Measurements from ENCODE around the gene PDRG1. TPM values are rescaled to one million over a fixed set of nuclear protein-coding genes. Genes with fewer than 3 reads are reported as not detected.

The PDRG1 gene
- total RNA-seq, 2 experiments from 2014 or later: 13.1 to 13.4 TPM

DNA sequence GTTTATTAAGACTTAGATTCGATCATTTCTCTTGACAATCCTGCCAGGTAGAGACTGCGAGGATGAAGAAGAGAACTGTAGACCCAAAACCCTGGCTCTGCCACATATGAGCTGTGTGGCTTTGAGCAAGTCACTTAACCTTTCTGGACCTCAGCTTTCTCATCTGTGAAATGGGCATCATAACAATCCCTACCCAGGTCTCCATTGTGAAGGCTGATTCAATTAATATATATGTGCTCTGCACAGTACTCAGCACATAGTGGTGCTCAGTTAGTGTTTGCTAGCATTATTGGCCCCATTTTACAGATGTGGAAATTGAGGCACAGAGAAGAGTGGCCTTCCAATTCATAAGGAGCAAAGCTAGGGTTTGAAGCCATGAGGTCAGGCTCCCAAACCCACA is 24.0 kb upstream of the PDRG1 start:
- Mint-ChIP-seq H3K27ac (no peak overlapping the region), H3K4me3 (no peak overlapping the region), H3K27me3 (peaks cover 10% of the 10 kb centered on the region), H3K4me1 (no peaks in the 10 kb centered on the region), H3K36me3 (no peaks in the 10 kb centered on the region), H3K9me3 (no peaks in the 10 kb centered on the region)
- no peak for ATAC-seq (ENCODE audit: low read depth)
- POLR2A ChIA-PET: no interaction called here
- no peak for DNase-seq

DNA sequence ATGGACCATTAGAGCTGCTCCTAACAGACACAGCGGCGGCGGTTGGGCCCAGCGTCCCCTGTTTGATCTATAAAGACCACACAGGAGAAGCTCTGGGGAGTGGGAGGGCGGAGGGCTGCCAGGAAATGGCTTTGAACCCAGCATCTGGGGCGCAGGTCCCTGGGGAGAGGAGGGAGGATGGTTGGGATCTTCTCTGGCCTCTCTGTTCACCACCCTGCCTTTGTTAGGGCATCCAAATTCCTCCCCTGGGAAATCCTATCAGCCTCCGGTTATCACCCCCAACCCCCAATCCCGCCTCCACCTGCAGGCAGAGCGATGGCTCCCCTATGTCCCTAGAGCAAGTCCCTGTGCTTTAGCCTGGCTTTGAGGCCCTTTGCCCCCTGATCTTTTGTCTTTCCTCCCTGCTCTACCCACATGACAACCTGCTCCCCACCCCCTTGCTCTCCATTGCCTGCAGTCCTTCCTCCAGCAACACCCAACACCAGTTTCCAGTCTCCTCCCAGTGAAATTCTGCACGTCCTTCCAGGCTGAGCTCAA is 23.2 kb upstream of the PDRG1 start:
- Mint-ChIP-seq H3K4me3 (no peak overlapping the region), H3K36me3 (no peaks in the 10 kb centered on the region), H3K4me1 (no peaks in the 10 kb centered on the region), H3K27ac (no peak overlapping the region), H3K9me3 (no peaks in the 10 kb centered on the region), H3K27me3 (peaks cover 13% of the 10 kb centered on the region)
- POLR2A ChIA-PET: no interaction called here
- no peak for ATAC-seq (ENCODE audit: low read depth)
- no peak for DNase-seq

DNA sequence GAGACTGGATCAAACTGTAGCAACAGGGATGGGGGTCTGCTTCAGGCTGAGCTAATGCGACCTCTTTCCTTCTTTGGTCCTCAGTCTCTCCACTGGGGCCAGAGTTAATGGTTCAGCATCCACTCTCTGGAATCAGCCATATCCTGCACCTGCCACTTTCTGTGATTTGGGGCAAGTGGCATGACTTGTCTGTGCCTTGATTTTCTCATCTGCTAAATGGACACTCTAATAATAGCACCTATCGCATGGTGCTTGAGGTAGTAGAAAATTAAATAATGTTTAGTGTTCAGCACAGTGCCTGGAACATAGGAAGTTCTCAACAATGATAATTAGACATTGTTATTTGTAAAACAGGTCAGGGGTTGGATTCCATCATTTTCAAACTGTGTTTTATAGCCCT is 22.4 kb upstream of the PDRG1 start:
- DNase-seq (no peak), ATAC-seq (ENCODE audit: low read depth) (no peak)
- H3K4me3 Mint-ChIP-seq: no peak overlapping the region
- POLR2A ChIA-PET: no interaction called here
- H3K27ac Mint-ChIP-seq: no peak overlapping the region
- no peaks in the 10 kb centered on the region for H3K4me1 Mint-ChIP-seq
- no peaks in the 10 kb centered on the region for H3K36me3 Mint-ChIP-seq
- H3K27me3 Mint-ChIP-seq: peaks cover 13% of the 10 kb centered on the region
- no peaks in the 10 kb centered on the region for H3K9me3 Mint-ChIP-seq

DNA sequence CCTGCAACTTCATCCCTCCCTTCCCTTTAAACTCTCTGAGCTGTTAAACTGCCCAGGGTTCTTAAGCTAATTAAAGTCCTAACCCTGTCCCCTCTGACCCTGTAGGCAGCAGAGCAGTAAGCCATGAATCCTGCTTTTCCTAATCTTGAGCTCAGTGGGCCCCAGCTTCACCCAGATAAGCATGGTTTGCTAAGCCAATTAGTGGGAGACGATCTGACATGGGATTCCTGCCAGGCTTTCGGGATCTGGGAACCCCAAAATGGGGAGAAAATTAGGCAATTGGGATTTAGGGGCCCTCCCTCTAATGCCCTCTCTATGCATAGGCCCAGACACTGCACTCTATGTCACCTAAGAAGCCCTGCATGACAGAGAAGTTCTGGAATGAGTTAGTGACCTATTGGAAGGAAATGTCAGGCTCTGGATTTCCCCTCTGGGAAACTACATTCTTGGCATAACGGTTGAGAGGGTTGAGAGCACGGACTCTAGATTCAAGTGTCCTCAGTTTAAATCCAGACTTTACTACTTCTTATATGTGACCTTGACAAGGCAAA is 20.7 kb upstream of the PDRG1 start:
- POLR2A ChIA-PET: no interaction called here
- DNase-seq (no peak), ATAC-seq (ENCODE audit: low read depth) (no peak)
- Mint-ChIP-seq H3K9me3 (no peaks in the 10 kb centered on the region), H3K4me3 (no peak overlapping the region), H3K4me1 (peaks cover 2% of the 10 kb centered on the region), H3K36me3 (no peaks in the 10 kb centered on the region), H3K27ac (no peak overlapping the region), H3K27me3 (peaks cover 12% of the 10 kb centered on the region)

DNA sequence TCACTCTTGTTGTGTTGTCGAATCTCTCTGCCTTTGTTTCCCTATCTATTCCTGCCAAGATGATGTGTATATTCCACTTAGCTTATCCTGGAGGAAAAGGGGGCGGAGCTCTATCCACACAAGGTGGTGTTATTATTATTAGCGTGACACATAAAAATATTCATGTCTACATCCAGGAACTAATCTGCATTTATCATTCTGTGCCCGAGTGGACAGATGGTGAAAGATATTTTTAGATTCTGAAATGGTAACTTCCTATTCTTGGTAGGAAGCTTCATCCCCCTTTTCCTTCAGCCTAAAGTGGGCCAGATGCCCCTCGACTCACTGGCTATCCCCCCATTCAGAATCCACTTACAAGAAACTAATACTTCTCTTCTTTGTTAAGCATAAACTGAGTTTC is 18.1 kb upstream of the PDRG1 start:
- H3K36me3 Mint-ChIP-seq: no peaks in the 10 kb centered on the region
- peaks cover 24% of the 10 kb centered on the region for H3K27me3 Mint-ChIP-seq
- H3K27ac Mint-ChIP-seq: no peak overlapping the region
- no peak for DNase-seq
- no peak for ATAC-seq (ENCODE audit: low read depth)
- peaks cover 5% of the 10 kb centered on the region for H3K4me1 Mint-ChIP-seq
- no peak overlapping the region for H3K4me3 Mint-ChIP-seq
- no peaks in the 10 kb centered on the region for H3K9me3 Mint-ChIP-seq
- POLR2A ChIA-PET: no interaction called here

DNA sequence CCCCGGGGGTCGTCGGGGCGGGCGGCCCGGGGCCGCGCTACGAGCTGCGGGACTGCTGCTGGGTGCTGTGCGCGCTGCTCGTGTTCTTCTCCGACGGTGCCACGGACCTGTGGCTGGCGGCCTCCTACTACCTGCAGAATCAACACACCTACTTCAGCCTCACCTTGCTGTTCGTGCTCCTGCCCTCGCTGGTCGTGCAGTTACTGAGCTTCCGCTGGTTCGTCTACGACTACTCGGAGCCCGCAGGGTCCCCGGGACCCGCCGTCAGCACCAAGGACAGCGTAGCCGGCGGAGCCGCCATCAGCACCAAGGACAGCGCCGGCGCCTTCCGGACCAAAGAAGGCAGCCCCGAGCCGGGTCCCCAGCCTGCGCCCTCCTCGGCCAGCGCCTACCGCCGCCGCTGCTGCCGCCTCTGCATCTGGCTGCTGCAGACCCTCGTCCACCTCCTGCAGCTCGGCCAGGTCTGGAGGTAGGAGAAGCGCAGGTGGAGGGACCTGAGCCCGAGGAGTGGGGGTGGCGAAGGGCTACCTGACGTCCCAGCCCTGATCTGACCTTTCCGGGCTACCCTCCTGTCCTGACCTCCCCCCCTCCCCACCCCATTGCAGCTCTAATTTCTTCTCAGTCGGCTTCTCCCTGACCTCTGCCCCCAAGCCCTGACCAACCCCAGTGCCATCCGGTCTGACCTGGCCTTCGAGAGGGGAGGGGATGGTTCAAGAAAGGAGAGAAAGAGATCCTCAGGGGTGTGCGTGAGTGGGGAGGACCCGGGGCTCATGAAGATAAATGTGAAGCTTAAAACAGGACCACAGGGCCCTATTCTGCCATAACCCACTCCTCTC is 16.7 kb upstream of the PDRG1 start:
- Mint-ChIP-seq H3K27ac (no peak overlapping the region), H3K9me3 (no peaks in the 10 kb centered on the region), H3K36me3 (no peaks in the 10 kb centered on the region), H3K4me3 (peak overlapping the region; percentile 87), H3K27me3 (peaks cover 33% of the 10 kb centered on the region), H3K4me1 (peaks cover 5% of the 10 kb centered on the region)
- POLR2A ChIA-PET: no interaction called here
- DNase-seq: peak; percentile 97
- ATAC-seq (ENCODE audit: low read depth): peak; percentile 87

DNA sequence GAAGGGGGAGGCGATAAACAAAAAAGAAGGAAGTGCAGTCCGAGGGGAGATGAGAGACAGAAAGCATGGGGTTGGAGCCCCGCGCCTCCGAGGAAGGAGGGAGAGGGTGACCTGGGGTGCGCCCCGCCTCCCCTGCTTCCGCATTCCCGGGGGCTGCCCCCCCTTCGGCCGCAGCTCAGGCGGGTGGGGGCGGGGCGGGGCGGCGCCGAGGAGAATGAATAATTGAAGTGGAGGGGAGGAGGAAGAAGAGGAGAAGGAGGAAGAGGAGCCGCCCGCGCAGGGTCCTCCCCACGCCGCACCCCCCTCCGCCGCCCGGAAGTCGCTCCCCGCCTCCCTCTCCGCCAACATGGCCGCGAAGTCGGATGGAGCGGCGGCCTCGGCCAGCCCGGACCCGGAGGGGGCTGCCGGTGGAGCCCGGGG is 16.0 kb upstream of the PDRG1 start, which contains the start of gene XKR7:
Gene XKR7 (plus strand): TSS at position 322 of the 420 bp plus-strand sequence. CDS start 25 bp downstream, at position 347.
- no peak for DNase-seq
- Mint-ChIP-seq H3K36me3 (no peaks in the 10 kb centered on the region), H3K27ac (no peak within 1 kb of the TSS), H3K9me3 (no peaks in the 10 kb centered on the region), H3K4me3 (peak within 1 kb of the TSS; percentile 87), H3K4me1 (peaks cover 5% of the 10 kb centered on the region), H3K27me3 (peaks cover 36% of the 10 kb centered on the region)
- ATAC-seq (ENCODE audit: low read depth): peak; percentile 69
- POLR2A ChIA-PET: no interaction called here

DNA sequence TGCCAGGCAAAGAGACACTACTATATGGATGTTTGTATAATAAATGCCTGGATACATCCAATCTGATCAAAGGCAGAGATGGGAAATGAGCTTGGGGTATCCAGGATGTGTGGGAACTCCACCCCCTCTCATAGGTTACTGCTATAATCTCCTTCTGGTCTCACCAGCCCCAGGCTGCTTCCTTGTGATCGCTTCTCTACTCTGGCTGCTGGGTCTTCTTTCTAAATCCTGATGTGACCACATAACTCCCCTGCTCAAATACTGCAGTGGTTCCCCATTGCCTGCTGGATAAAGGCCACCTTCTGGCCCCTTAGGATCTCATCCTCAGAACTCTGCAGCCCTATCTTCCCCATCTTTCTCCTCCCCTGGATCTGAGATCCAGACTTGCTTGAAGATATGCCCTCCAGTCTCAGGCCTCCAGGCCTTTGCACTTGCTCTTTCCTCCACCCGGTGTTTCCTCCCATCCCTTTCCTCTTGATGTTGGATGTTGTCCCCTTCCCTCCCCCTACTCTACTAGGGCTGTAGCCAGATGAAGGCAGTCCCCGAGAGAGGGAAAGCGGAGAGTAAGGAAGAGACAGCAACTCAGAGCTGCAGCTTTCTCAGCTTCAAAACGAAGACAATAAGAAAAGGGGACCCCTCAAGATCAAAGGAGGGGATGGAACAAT is 15.3 kb upstream of the PDRG1 start:
- Mint-ChIP-seq H3K27ac (no peak overlapping the region), H3K9me3 (no peaks in the 10 kb centered on the region), H3K4me3 (peak overlapping the region; percentile 70), H3K4me1 (peaks cover 5% of the 10 kb centered on the region), H3K27me3 (peaks cover 36% of the 10 kb centered on the region), H3K36me3 (no peaks in the 10 kb centered on the region)
- DNase-seq (no peak), ATAC-seq (ENCODE audit: low read depth) (no peak)
- POLR2A ChIA-PET: interaction anchor here (1.1 kb wide), 1 partner anchor 15 kb away, joined by 3 read pairs; the partner anchor contains the start of gene PDRG1

DNA sequence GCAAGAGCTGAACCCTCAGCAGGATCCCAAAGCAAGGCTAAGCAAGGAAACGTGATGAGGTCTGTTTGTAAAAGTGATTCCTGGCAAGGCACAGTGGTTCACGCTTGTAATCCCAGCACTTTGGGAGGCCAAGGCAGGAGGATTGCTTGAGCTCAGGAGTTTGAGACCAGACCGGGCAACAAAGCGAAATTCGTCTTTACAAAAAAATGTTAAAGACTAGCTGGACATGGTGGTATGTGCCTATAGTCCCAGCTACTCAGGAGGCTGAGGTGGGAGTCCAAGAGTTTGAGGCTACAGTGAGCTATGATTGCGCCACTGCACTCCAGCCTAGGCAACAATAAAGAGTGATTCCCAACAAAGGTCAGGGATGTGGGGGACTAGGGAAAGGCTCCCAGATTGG is 12.0 kb upstream of the PDRG1 start:
- ATAC-seq (ENCODE audit: low read depth) (no peak), DNase-seq (no peak)
- POLR2A ChIA-PET: no interaction called here
- Mint-ChIP-seq H3K4me1 (peaks cover 5% of the 10 kb centered on the region), H3K36me3 (no peaks in the 10 kb centered on the region), H3K4me3 (no peak overlapping the region), H3K27ac (no peak overlapping the region), H3K9me3 (no peaks in the 10 kb centered on the region), H3K27me3 (peaks cover 37% of the 10 kb centered on the region)

DNA sequence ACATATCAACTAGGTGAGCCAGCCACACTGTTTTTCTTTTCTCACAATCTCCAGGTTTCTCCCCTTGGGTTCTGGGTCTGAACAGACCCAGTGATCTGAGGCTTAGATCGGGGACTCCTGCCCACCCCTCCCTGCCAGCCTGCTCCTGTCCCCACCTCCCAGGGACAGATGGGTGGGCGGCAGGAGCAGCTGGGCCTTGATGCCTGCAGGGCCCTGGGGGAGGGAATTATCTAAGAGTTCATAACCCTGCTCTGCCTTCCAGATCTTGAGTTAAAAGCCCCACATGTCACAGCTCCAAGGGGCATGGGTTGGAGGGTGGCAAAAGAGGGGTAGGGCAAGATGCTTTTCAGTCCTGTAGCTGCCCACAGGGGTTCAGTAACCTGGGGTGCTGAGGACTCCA is 10.9 kb upstream of the PDRG1 start:
- H3K27me3 Mint-ChIP-seq: peaks cover 40% of the 10 kb centered on the region
- no peaks in the 10 kb centered on the region for H3K36me3 Mint-ChIP-seq
- POLR2A ChIA-PET: no interaction called here
- no peak overlapping the region for H3K27ac Mint-ChIP-seq
- DNase-seq (no peak), ATAC-seq (ENCODE audit: low read depth) (no peak)
- no peaks in the 10 kb centered on the region for H3K9me3 Mint-ChIP-seq
- peaks cover 3% of the 10 kb centered on the region for H3K4me1 Mint-ChIP-seq
- no peak overlapping the region for H3K4me3 Mint-ChIP-seq

DNA sequence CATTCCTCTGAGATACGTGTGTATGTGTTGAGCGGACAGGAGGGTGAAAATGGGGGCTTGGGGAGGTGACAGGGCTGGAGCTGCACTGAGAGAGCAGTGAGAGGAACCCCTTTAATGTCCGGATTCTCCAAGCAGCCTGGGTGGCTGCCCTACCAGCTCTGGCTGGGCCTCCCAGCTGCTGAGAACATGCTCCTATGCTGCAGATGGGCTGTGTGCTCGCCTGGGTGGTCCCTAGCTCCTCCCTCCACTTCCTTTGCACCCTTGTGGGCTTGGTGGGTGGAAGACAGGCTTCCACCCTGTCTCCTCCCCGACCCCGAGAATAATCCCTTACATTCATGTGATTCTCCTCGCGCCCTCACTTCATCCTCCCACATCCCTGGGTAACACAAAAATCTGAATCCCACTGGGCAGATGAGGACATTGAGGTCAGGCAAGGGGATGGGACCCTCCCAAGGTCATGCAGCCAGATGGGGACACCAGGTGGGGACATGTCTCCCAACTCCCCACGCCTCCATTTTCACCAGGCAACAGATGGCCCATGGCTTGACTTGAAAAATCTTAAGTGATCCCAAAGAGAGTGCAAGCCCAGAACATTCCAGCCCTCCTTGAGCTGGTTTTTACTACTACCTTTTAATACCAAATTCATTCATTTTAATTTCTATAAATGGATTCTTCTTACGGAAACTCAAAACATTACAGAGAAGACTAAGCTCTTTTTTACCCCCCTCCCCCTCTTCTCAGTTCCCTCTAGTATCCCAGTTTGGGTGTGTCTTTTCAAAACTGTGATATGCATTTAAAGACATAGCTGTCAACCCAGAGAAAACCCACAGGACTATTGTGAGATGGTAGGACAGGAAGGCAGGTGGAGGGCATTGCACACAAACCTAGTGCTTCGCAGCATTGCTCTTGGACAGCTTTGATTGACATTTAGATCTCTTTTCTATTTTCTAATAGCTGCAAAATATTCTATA is 5.0 kb upstream of the PDRG1 start:
- peaks cover 26% of the 10 kb centered on the region for H3K27me3 Mint-ChIP-seq
- no peak overlapping the region for H3K27ac Mint-ChIP-seq
- ATAC-seq (ENCODE audit: low read depth): no peak
- no peak for DNase-seq
- no peak overlapping the region for H3K4me3 Mint-ChIP-seq
- H3K36me3 Mint-ChIP-seq: no peaks in the 10 kb centered on the region
- no peaks in the 10 kb centered on the region for H3K9me3 Mint-ChIP-seq
- POLR2A ChIA-PET: interaction anchor here (0.6 kb wide), 1 partner anchor 517 kb away, joined by 3 read pairs; no protein-coding TSS in a partner anchor
- peaks cover 4% of the 10 kb centered on the region for H3K4me1 Mint-ChIP-seq

DNA sequence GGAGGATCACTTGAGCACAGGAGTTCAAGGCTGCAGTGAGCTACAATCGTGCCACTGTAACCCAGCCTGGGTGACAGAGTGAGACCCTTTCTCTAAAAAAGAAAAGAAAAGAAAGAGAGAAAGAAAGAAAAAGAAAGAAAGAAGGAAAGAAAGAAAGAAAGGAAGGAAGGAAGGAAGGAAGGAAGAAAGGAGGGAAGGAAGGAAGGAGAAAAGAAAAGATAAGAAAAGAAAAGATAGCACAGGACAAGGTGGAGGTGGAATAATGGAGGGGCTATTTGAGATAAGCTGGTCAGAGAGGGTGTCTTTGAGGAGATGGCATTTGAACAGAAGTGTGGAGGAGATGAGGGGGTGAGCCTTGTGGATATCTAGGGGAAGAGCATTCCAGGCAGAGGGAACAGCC is 2.7 kb upstream of the PDRG1 start:
- H3K4me1 Mint-ChIP-seq: peaks cover 20% of the 10 kb centered on the region
- POLR2A ChIA-PET: no interaction called here

More for the DNA sequence above, 2.7 kb upstream of the PDRG1 start:
- Mint-ChIP-seq H3K4me3 (no peak overlapping the region), H3K9me3 (no peaks in the 10 kb centered on the region), H3K27me3 (peaks cover 20% of the 10 kb centered on the region), H3K36me3 (peaks cover 10% of the 10 kb centered on the region), H3K27ac (no peak overlapping the region)
- no peak for ATAC-seq (ENCODE audit: low read depth)
- DNase-seq: no peak

Data from activated naive CD8-positive, alpha-beta T cell treated with anti-CD3 and anti-CD28 coated beads, Interleukin-2, amount 10 ng/mL, durations not matched to agents 7 days and 5 days (primary cell).